ENCODE results near the gene ZNF37A. TPM values are rescaled to one million over a fixed set of nuclear protein-coding genes. Genes with fewer than 3 reads are reported as not detected.
"Not testable (repeated sequence)": the region's sequence is repeated elsewhere in the genome, so short reads cannot be mapped to it uniquely, and the experiment has no call there.

ZNF37A gene
- total RNA-seq, 1 donor from 2014 or later = 5.6 TPM

DNA sequence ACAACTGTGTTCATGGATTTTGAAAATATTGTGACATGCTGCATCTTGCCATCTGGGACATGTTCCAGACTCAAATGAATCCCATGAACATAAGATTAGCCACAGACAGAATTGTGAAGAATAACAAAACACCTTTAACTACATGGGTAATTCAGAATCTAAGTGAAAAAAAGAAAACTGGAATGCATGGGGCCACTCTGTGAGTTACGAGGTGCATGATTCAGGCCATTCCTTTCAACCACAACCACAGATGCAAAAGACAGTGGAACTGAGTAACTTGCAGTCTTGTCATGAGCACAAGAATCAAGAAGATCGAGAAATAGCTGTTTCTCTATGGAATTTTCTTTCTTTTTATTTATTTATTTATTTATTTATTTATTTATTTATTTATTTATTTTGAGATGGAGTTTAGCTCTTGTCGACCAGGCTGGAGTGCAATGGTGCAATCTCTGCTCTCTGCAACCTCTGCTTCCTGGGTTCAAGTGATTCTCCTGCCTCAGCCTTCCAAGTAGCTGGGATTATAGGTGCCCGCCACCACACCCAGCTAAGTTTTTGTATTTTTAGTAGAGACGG is 56.8 kb downstream of the ZNF37A start:
- ATAC-seq = not testable (repeated sequence)

DNA sequence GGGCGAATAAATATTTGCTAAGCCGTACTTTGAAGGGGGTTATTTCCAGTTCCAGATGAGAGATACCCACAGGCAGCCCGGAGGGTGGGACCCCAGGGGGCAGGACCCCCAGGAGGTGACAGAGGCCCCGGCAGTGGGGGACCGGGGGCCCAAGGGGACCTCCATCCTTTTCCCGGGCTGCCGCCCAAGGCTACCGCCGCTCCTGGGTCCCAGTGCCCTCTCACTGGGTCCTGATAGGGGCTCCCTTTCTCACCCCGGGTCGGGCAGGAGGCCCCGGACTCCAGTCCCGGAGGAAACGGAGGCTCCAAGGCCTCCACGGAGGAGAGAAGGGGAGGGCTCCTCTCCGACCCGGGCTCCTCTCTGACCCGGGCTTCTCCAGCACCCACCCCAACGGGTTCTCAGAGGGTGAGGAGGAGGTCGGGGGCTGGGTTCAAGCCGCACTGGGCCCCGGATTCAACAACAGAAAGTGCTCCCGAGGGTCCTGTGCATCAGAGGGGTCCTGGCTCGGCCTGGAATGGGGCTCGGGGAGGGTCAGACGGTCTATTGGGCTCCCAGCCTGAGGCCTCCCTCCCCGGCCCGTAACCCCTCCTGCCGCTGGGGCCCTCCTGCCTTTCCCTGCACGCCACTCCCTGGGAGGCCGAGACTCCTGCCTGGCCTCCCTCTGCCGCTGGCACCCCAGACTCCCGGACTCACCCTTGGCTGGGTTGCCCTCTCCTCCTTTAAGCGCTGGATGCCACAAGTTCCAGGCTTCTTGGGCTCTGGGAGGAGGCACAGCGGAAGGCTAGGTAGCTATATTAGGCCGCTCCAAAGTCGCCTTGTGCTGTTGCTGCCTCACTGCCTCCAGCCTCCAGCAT is 62.5 kb downstream of the ZNF37A start:
- no peak for ATAC-seq

DNA sequence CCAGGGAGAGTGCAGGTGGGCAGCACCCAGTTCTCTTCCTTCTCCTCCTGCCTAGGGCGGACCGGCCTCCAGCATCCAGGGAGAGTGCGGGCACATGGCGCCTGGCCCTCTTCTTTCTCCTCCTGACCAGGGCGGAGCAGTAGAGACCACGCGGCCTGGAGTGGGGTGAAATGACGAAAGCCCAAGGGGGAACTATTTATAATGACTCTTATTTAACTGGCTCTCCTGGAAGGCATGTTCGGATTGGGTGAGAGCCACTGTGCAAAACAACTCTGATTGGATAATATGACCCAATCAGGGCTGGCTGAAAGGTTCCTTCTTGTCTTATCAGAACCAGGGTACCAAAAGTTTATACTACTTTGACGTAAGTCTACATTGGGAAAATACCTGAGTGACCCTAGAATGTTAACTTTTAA is 63.1 kb downstream of the ZNF37A start:
- ATAC-seq = no peak

DNA sequence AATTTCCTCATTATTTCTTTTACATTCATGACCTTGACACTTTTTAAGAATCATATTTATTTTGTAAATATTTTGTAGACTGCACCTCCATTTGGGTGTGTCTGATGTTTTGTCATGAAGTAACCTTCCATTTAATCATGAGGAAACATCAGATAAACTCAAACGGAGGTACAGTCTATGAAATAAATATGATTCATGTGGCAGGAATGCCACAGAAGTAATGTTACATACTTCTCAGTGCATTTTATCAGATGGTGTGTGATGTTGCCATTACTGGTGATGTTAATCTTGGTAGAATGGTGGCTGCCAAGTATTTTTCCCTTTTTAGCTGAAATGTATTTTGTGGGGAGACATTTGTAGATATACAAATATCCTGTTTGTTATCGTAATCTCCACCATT is 64.9 kb downstream of the ZNF37A start:
- no peak for ATAC-seq

DNA sequence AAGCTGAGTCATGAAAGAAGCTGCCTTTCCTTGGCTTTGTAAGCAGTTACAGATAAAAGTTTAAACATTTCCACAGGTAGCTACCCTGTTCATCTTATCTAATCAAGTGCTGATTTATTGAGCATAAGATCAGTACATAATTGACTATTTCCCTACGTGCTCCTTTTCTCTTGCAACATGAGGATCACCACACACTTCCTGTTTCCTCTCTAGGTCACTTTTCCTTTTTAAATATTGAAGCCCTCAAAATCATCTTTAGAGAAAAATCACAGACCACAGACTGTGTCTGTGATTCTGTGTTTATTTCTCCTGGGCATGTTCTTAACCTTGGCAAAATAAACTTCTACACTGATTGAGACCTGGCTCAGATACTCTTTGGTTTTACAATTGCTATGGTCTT is 69.5 kb downstream of the ZNF37A start:
- no peak for ATAC-seq

DNA sequence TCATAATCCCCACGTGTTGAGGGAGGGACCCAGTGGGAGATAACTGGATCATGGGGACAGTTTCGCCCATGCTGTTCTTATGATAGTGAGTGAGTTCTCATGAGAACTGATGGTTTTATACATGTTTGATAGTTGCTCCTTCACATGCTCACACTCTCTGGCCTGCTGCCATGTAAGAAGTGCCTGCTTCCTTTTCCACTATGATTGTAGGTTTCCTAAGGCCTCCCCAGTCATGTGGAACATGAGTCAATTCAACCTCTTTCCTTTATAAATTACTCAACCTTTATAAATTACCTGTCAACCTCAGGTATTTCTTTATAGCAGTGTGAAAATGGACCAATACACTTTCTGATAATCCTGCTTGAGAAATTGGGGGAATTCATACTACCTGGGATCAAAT is 80.2 kb downstream of the ZNF37A start:
- no peak for ATAC-seq

DNA sequence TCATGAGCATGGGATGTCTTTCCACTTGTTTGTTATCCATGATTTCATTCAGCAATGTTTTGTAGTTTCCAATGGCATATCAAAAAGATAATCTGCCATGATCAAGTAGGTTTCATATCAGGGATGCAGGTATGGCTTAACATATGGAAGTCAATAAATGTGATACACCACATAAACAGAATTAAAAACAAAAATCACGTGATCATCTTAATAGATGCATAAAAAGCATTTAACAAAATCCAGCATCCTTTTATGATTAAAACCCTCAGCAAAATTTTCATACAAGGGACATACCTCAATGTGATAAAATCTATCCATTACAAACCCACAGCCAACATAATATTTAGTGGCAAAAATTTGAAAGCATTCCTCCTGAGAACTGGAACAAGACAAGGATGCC is 90.3 kb downstream of the ZNF37A start:
- no peak for ATAC-seq

Other genes with a start within 250 kb of the ZNF37A start
- 3.2 TPM for gene ZNF248, start 236.7 kb upstream of the ZNF37A start, total RNA-seq
- 2.8 TPM for gene ZNF25, start 117.7 kb upstream of the ZNF37A start, total RNA-seq
- gene ZNF33A, start 83.7 kb upstream of the ZNF37A start, total RNA-seq = 13.0 TPM